Putamen (tissue), 1 donor: ENCODE data around the gene NPSR1.
"Not testable (repeated sequence)": the region's sequence is repeated elsewhere in the genome, so short reads cannot be mapped to it uniquely, and the experiment has no call there.

Experiments
- DNase-seq: peaks from one replicate; pipeline ENCODE4 v3.0.0-alpha.2; 2016; ENCODE audit warnings: low spot score

The NPSR1 gene

DNA sequence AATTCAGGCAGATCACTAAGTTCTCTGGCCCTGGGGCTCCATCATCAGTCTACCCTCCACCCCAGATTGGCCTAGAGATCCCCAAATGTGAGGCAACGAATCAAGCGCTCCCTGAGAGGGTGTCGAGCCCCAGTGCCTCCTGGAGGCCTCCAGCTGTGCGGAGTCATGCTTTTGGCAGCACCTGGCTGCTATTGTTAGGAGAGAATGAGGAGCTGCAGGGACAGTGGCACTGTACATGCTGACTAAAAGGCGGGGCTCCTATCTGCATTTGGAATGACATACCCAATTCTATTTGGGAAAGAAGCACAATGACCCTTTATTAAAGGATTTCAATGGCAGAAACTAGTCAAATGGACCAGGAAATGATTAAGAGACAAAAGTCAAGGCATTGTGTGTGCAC, 217.5 kb downstream of the NPSR1 start:
- DNase-seq = peak; percentile 84

DNA sequence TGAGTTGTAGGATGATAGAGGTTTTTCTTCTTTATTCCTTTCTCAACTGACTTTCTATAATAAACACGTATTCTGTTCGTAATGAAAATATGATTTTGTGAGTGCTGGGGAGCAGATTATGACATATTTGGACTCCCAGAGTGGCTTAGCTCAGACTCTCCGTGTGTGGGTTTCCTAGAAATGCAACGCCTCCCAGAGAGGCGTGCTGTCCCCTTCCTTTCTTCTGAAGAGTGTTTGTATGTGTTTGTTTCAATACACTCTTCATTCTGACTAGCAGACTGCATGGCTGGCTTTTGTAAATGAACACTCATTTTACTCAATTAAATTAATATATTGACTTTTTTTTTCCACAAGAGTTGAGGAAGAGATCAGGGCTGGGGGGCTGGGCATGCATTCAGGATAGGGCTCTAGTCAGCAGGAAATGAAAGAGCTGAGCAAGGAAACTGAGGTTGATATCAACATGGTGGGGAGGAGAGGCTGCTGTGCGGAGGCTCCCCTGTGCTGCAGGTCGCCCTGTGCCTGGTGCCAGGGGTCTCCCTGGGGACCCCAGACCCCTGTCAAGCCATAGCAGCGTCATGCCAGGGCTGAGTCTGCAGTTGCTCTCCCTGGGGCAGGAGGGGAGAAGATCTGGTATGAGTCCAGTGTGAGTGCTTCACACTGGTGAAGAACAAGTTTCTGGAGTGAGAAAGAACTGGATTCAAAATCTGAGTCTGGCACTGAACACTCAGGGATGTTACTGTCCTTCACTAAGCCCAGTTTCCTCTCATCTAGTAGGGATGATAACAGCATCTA, 221.1 kb downstream of the NPSR1 start:
- DNase-seq = not testable (repeated sequence)

DNA sequence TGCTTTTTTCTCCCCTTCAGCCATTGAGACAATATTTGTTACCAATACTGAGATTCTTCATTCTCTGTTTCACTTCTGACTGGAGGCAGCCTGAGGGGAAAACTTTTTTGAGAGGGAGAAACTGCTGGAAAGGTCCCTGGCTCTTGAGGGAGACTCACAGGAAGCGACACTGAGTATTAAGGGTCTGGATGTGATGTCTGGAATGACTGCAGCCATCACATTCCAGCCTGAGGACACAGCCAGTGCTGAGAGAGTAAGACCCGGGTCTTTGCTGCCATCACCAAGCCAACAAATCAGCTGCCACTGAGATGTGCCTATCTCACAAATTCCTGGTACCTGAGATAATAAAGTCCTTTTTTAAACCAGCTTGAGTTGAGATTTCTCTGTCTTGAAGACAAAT, 221.9 kb downstream of the NPSR1 start:
- DNase-seq = no peak

DNA sequence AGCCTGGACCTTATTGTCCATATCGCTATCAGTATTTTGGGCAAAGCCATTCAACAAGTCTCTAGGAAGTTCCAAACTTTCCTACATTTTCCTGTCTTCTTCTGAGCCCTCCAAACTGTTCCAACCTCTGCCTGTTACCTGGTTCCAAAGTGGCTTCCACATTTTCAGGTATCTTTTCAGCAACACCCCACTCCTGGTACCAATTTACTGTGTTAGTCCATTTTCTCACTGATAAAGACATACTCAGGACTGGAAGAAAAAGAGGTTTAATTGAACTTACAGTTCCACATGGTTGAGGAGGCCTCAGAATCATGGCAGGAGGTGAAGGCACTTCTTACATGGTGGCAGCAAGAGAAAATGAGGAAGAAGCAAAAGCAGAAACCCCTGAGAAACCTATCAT, 225.8 kb downstream of the NPSR1 start:
- DNase-seq = not testable (repeated sequence)

DNA sequence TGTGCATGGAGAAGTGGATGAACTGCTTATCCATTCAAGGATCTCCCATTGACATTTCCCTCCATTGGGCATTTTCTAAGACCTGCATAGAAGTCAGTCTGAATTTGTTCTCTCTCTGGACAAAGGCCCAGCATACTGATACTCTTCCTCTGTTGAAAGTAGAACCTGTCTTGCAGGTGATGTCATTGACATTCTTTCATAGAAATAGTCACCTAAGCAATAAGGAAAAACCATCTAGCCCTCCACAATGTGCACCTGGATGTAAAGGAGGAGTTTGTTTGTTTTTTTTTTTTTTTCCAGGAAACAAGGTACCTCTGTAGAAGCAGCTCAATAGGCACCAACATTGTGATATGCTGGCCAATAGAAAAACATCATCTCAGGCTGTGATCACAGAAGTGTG, 228.8 kb downstream of the NPSR1 start:
- no peak for DNase-seq

DNA sequence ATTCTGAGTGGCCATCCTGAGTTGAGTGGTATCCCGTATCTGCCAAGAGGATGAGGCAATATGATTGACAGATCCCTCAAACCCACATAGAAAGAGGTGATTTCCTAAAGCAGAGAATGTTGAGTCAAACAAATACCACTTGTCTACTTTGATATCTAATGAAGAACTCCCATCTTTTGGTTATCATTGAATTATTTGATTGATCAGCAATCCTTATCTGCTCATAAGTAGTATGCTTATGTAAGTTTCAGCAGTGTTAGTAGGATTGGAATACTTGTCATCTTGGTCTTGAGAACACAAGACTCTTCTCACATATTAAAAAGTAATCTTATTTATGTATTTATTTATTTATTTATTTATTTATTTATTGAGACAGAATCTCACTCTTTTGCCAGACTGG, 231.9 kb downstream of the NPSR1 start:
- DNase-seq = no peak

DNA sequence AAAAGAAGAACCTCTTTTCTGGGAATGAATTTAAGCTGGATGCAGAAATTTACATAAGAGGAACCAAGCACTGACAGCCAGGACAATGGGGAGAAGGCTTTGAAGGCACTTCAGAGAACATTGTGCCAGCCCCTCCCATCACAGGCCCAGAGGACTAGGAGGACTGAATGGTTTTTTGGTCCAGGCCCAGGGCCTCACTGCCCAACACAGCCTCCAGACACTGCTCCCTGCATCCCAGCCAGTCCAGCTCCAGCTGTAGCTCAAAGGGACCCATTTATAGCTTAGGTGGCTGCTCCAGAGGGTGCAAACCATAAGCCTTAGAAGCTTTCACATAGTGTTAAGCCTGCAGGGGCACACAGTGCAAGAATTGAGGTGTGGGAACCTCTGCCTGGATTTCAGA, 237.2 kb downstream of the NPSR1 start:
- DNase-seq = no peak
